Astrocyte (in vitro differentiated cells and primary cell): ENCODE data around the gene ENG.

Experiments
- EZH2 ChIP-seq: IDR thresholded peaks from 2 replicates; pipeline ENCODE4 v1.6.1; 2012; ENCODE audit warnings: mild to moderate bottlenecking, low read length, inconsistent platforms; ENCODE audit not compliant: insufficient read depth
- TF ChIP-seq, protein P1 (sequence below): IDR thresholded peaks from 2 replicates; pipeline ENCODE4 v1.5.1; 2011; ENCODE audit warnings: low read depth, mild to moderate bottlenecking, inconsistent platforms, low read length, moderate library complexity; ENCODE audit not compliant: insufficient read depth

GRCh38 chr9:127863191-127863621 is 8.7 kb upstream of the ENG start:
- TF ChIP-seq, protein P1, sequence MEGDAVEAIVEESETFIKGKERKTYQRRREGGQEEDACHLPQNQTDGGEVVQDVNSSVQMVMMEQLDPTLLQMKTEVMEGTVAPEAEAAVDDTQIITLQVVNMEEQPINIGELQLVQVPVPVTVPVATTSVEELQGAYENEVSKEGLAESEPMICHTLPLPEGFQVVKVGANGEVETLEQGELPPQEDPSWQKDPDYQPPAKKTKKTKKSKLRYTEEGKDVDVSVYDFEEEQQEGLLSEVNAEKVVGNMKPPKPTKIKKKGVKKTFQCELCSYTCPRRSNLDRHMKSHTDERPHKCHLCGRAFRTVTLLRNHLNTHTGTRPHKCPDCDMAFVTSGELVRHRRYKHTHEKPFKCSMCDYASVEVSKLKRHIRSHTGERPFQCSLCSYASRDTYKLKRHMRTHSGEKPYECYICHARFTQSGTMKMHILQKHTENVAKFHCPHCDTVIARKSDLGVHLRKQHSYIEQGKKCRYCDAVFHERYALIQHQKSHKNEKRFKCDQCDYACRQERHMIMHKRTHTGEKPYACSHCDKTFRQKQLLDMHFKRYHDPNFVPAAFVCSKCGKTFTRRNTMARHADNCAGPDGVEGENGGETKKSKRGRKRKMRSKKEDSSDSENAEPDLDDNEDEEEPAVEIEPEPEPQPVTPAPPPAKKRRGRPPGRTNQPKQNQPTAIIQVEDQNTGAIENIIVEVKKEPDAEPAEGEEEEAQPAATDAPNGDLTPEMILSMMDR, result no peak
- TF ChIP-seq EZH2, result no peak
